Left ventricle myocardium superior (tissue), 1 donor: ENCODE results near the gene SKI. TPM values are rescaled to one million over a fixed set of nuclear protein-coding genes. Genes with fewer than 3 reads are reported as not detected.

ENCODE experiments used
- ATAC-seq: fragments of 200-7000 bp; cut with Tn5 transposase; one replicate; pipeline ENCODE4 v1.9.1; 2020; ENCODE audit warnings: mild to moderate bottlenecking, moderate library complexity
- DNase-seq: peaks from one replicate; pipeline ENCODE4 v3.0.0-alpha.2; 2020
- intact Hi-C: fragments of 100-400 bp; cut with micrococcal nuclease; formaldehyde crosslinking; loops from one replicate; pipeline ENCODE4 v1.11.0; 2022
- total RNA-seq: library from RNA; stranded (reverse); fragmentation: NEBNext Ultra II Directional; extraction: Animal tissue kit (Norgen Biotek cat#: 25700); gene quantifications from one replicate; pipeline ENCODE4 v1.2.1, GENCODE V29; 2021
- donor health status: DM: no; HTN: yes; CAD: no; lungs with severe emphysema.

The SKI gene
- total RNA-seq, 1 donor from 2014 or later: 35.3 TPM

DNA sequence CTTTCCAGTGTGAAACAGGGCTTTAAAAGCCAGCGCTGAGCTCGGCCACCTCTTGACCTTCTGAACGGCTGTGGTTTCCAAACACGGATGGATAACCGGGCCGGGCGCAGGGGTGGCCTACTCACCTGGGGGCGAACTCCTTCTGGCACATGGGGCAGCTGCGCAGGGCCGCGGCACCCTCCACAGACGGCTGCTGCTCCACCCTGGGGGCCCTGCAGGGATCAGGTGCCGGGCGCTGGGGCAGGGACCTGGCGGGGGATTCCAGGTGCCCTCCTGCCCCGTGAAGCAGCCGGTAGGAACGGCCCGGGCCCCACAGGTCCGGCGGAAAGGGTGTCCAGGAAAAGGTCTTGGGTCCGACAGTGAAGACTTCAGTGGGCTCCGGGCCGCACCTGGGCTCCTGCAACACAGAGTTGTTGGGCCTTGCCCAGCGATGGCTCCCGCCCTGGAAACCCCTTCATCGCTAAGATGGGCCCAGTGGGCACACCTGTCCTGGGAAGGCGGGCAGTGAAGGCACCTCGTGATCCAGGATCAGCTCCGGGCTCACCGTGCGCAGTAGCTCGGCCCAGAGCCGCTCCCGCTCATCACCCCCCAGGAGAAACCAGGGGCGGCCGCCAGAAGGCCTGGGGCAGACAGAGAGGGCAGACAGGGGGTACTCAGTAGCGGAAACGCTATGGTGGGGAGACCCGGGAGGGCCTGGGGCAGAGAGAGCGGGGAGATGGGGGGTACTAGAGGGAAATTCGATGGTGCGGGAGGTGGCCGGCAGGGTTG lies 34.4 kb upstream of the SKI start:
- no peak for ATAC-seq
- intact Hi-C loops: no loop called here
- peak; percentile 39 for DNase-seq

DNA sequence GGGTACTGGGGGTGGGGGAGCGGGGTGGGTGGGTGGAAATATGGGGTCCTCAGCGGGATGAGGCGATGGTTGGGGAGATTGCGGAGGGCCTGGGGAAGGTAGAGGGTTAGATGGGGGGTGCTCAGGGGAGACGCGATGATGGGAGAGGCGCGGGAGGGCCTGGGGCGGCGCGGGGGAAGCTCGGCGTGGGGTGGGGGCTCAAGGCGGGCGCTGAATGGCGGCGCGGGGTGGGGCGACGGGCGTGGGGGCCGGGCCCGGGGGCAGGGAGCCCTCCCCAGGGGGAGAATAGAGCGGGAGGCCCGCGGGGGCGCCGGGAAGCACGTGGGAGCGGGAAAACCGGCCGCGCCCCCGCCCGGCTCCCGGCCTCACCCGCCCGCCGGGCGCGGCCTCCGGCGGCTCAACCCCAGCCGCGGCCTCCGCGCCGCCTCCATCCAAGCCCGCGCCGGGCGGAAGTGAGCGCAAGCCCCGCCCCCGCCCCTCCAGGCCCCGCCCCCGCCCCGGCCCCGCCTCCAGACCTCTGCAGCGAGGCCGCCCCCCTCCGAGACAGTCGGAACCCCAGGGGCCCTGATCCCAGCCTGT lies 33.7 kb upstream of the SKI start, which contains the start of gene FAAP20:
TSS of gene FAAP20 (minus strand) at position 454 of the 579 bp plus-strand sequence. CDS start at position 431, 23 bp downstream.
- peak; percentile 66 for ATAC-seq
- intact Hi-C loops: no loop called here
- peak; percentile 84 for DNase-seq

DNA sequence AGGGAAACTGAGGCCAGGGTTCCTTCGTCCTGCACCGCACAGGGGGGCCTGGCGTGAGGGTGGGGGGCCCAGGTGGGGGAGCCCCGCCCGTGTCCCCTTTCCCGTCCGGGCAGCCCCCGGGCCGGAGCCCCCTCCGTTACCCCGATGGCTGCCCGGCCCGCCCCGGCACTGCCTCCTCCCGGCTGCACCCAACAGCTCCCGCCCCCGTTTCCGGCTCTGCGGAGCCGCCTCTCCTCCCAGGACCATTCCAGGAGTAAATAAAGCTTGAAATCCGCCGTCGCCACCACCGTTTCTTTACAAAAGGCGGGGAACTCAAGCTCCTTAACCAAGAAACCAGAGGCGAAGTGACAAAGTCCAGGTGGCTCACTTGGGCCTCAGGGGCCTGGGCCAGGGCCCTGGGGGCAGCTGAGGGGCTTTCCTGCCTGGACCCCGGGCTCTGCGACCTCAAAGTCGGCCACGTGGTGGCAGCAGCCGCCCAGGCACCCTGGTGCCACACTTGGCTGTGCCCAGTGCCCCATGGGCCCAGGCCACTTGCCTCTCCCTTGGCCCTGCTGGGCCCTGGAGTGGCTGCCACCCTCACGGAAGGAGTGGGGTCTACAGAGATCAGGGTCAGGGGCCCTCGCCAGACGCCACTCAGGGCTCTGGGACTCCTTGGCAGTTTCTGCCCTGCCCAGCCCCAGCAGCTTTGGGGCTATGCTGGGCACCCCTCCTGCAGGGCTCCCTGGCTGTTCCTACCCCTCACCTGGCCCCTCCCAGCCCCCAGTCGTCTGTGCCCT lies 33.0 kb upstream of the SKI start:
- ATAC-seq (peak; percentile 80), DNase-seq (peak; percentile 95)
- intact Hi-C loops: loop anchor here (5.0 kb wide), 1 partner anchor 187 kb away; no protein-coding TSS in a partner anchor

DNA sequence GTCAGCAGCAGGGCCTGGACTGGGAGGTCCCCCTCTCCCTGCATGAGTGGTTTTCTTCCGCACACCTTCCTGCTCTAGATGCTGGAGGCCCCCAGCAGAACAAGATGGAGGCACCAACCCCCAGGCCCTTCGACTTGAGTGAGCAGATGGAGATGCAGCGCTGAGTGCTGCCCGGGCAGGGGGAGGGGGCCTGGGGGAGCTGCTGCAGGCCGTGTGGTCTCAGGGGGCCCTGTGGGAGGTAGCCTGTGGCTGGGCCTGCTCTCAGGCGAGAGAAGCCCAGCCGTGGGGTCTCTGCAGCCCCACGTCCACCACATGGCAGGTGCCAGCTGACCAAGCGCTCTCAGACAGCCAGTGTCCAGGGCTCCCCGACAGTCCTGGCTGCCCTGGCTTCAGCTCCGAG lies 32.3 kb upstream of the SKI start:
- ATAC-seq (no peak), DNase-seq (no peak)
- intact Hi-C loops: loop anchor here (5.0 kb wide), 1 partner anchor 187 kb away; no protein-coding TSS in a partner anchor

DNA sequence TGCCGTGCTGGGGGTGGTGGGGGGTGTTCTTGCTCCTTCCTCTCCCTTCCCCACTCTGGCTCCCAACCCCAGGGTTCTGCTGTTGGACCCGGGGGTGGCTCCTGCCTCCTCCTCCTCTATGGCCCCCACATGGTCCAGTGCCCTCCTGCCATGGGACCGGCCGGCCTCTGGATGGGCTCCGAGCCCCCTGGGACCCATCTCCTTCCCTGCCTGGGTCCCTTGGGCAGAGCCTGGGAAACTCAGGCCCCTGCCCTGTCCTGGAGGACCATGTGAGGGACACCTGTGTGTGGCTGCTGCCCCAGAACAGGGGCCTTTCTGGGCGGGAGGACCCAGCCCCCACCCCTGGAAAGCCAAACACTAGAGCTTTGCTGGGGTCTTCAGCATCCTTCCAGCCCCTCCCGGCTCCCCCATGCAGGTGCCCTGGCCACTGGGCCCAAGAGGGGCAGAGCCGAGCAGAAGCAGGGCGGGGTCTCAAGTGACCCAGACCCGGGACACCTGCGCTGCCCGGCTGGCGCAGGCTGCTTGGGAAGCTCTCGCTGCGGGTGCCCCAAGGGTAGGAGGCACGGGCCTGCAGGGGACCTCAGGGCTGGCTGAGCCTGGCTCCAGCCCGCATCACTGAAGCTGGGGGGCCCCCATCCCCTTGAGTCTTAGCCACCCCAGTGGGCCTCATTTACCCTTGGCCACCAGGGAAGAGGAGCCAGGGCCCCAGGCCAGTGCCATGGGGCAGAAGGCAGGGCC lies 31.0 kb upstream of the SKI start:
- ATAC-seq (no peak), DNase-seq (no peak)
- intact Hi-C loops: loop anchor here (5.0 kb wide), 1 partner anchor 185 kb away; no protein-coding TSS in a partner anchor

DNA sequence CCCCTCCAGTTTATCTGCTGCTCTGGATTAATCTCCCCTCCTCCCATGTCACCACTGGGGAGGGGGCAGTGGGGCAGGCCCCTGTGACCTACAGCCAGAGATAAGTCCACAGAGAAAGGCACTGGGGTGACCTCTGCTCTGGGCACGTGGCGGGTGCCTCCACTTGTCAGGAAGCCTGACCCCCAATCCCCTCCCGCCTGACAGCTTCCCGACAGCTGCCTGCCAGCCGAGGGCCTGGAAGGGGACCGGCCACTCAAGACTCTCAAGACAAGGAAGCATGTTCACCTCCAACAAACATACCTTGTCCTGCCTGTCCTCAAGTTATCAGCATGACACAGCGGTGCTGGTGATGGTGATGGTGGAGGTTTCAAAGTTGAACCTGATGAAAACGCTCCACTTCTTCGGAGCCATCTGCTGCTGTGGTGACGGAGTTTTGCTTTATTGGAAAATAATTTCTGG lies 30.4 kb upstream of the SKI start:
- intact Hi-C loops: loop anchor here (5.0 kb wide), 1 partner anchor 185 kb away; no protein-coding TSS in a partner anchor
- no peak for DNase-seq
- no peak for ATAC-seq

DNA sequence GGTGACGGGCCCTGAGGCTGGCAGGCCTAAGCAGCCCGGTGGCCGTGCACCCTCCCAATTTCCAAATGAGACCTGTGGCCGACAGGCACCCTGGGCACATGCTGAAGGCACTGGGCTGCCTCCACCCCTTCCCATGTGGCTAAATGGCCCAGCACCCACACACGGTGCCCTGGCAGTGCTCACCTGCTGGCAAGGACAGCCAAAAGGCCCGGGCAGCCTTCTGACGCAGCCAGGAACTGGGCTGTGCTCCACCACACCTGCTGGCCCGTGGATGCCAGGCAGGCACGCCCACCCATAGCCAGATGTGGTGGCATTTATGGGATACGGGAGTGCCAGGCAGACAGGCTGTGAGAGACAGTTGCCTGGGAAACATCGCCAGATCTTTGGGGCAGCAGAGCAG lies 29.5 kb upstream of the SKI start:
- intact Hi-C loops: loop anchor here (5.0 kb wide), 1 partner anchor 184 kb away; no protein-coding TSS in a partner anchor
- peak; percentile 35 for DNase-seq
- no peak for ATAC-seq

DNA sequence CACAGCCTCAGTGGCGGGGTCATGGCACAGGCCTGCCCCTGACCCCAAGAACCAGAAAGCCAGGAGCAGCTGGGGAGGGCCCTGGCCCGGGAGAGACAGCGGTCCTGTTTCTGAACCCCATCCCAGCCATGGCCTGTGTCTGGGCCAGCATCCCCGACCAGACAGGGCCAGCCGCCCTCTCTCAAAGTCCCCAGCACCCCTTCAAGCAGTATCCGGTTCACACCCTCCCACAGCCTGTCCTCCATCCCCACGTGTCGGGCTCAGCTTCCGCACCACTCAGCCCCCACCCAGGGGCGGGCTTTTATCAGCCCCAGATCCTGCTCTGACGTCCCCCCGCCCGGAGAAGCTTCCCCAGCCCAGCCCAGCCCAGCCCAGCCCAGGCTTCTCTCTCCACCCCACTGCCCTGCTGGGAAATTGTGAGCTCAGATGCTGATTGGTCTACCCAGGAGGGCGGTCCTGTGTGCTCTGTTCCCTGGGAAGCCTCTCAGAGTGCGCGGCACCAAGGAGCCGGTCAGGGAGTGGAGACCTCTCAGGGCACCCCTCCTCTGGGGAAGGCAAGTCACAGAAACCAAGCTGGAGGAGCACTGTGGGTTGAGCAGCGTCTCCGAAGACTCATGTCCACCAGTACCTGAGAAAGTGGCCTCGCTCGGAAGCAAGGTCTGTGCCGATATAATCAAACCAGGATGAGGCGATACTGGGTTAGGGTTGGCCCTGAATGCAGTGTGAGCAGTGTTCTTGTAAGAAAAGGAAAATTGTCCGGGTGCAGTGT lies 28.9 kb upstream of the SKI start:
- intact Hi-C loops: loop anchor here (5.0 kb wide), 1 partner anchor 183 kb away; no protein-coding TSS in a partner anchor
- ATAC-seq (peak; percentile 77), DNase-seq (peak; percentile 92)

DNA sequence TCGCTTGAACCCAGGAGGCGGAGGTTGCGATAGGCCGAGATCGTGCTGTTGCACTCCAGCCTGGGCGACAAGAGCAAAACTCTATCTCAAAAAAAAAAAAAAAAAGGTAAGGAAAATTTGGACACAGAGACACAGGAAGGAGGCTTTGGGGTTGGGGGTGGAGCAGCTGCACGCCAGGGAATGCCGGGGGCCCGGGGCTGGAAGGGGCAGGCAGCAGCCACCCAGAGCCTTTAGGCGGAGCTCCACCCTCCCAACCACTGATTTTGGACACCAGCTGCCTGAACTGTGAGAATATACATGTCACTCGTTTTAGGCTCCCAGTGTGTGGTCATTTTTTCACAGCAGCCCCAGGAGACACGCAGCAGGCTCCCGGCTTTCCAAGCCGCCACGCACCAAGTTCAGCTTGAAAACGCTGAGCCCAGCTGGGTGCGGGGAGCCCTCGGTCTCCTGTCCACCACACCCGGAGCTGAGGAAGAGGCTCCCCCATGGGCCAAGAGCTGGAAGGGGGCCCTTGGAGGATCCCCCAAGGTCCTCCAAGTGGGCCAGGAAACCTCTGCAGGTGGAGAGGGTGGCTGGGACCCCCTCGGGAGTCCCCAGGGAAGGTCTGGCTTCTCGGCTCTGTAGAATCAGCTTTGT lies 27.7 kb upstream of the SKI start:
- ATAC-seq: no peak
- intact Hi-C loops: no loop called here
- DNase-seq: peak; percentile 22

DNA sequence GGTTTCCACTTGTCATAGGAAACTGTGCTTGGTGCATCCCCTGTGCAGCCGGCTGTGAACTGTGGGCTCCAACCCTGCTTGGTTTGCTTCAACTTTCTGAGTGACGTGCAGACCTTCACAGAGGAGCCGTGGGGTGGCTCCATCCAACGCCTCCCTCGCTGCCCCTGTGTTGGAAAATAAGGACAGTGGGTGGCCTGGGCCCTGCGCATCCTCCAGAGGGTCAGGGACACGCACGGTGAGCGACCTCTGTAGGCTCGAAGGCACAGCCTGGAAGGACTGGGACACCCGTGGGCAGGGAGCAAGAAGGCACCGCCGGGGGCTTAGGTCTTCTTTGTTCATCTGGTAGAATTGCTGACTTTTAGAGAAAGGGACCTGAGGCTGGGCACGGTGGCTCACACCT lies 27.1 kb upstream of the SKI start:
- intact Hi-C loops: no loop called here
- no peak for DNase-seq
- no peak for ATAC-seq

DNA sequence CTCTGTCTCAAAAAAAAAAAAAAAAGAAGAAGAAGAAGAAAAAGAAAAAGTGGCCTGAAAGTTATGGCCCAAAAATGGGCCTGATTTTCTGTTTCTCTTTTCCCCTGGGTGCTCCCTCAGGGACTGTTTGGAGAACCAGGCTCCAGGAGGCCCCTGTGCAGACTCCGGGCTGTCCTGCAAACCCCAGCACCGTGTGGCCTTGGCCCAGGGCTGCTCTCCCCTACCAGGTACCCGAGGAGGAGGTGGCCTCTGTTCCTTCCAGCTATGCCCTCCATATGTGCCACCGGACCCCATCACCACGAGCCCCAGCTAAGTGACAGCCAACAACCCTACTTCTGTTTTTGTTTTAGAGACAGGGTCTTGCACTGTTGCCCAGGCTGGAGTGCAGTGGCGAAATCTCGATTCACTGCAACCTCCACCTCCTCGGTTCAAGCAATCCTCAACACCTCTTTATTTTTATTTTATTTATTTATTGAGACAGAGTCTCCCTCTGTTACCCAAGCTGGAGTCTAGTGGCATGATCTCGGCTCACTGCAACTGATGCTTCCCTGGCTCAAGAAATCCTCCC lies 26.0 kb upstream of the SKI start:
- DNase-seq (no peak), ATAC-seq (no peak)
- intact Hi-C loops: no loop called here

DNA sequence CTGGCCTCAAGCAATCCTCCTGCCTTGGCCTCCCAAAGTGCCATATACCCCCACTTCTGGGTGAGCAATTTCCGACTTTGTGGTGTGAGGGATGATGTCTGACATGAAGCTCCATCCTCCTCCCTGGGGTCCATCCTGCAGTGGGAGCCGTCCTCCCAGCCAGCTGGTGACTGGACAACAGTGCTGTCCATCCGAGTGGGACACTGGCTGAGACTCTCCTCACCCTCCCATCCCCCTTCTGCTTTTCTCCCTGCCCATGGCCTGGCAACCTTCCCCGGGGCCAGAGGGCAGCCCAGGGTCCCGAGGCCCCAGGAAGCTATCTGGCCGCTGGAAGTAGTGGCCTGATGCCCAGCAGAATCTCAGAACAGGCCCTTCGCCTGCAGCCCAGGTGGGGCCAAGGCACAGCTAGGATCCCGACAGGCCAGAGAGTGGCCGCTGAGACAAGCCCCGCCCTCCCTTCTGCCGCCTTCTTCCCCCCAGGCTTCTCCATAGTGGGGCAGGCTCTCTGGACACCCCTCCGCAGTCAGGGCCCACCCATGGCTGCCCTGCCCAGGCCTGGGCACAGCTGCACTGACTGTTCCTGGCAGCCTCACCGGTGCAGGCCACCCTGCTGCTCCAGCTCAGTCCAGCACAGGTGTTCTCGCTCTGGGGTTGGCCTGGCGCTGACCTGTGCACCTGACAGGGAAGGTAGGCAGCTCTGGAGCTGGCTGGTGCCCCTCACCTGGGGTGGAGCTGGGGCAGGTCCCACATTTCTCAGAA lies 25.1 kb upstream of the SKI start:
- intact Hi-C loops: no loop called here
- DNase-seq (no peak), ATAC-seq (no peak)

DNA sequence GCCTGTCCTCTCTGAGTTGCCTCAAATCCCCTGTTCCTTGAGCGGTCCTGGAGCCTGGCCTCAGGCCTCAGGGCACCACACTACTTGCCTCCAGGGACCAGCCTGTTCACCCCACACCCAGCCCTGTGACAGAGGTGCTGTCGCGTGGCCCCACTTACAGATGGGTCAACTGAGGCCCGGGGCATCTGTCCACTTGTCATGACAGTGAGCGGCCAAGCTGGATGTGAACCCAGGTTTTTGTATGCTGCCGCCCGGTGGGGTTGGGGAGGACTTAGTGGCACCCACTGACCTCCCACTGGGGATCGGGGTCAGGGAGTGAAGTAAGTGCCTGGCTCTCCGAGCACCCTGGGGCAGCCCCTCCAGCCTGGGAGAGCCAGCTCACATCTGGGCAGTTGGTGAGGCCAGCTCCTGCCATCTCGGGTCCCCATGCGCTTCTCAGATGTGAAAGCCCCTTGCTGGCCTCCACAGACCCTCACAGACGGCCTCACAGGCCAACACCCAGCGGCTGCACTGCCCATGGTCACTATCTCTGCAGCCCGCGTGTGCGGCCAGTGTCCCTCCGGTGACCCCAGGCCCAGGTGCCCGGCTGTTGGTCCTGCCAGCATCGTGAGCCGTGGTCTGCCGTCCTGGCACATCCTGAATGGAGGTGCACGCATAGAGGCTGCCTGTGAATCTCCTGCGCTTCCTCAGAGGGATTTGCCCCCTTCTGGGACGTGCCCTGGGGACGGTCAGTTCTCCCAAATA lies 24.3 kb upstream of the SKI start:
- DNase-seq: peak; percentile 50
- intact Hi-C loops: no loop called here
- no peak for ATAC-seq

DNA sequence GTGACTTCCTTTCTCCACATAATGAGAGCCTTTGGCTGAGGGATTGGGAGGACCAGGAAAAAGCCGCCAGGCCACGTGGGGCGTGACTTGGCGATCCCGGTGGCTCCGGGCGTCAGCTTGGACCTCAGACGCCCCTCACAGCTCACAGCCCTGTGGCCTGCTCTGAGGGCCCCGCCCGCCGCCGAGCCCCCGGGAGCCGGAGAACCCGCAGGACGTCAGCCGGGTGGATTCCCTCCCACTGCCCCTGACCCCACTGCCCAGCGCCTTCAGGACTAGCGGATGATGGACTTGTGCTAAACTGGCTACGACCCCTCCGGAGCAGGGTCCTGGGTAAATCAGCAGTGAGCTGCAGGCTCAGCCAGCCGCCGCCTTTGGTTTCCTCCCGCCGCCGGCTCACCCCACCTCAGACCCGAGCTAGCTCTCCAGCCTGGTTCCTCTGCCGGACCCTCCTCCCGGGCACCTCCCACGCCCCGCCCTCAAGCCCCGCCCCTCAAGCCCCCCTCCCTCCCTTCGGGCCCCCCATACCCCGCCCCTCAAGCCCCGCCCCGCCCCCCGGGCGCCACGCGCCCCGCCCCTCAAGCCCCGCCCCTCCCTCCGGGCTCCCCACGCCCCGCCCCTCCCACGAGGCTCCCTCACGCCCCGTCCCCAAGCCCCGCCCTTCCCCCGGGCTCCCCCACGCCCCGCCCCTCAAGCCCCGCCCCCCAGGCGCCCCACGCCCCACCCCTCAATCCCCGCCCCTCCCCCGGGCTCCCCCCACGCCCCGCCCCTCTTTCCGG lies 23.5 kb upstream of the SKI start:
- peak; percentile 72 for ATAC-seq
- intact Hi-C loops: no loop called here
- DNase-seq: peak; percentile 88

DNA sequence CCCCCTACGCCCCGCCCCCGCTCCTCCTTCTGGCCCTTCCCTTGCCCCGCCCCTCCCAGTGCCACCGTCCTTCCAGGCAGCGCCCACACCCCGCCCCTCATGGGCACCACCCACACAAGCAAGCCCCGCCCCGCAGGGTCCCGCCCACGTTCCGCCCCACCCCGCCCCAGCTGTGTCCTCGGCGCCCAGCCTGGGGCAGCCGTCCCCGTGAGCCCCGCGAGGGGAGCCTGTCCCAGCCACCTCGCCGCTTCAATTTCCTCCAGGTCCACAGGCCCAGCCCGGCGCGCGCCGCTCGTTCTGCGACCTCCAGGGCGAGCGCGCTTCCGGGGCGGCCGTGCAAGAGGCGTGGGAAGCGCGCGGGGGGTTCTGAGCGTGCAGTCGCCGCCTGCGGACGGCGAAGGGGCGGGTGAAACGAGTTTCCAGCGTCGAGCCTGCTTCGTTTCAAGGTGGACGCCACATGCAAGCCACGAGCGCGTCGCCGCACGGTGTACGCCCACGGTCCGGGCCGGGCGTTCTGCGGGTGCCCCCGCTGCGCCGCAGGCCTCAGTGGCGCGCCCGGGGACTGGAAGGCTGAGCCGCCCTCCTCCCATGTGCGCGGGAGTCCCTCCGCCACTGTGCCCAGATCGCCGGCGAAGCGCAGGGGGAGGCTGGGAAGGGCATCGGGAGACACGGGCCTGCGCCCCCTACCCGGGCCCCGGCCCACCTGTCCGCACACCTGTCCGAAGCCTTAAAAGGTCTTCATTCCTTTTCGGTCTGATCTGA lies 22.7 kb upstream of the SKI start:
- ATAC-seq: peak; percentile 79
- intact Hi-C loops: no loop called here
- DNase-seq: peak; percentile 98
